Activated CD4-positive, alpha-beta T cell treated with anti-CD3 and anti-CD28 coated beads, Interleukin-2, amount 50 U/mL, for 24 hours (primary cell): Measurements from ENCODE around the gene RCVRN.

Experiments
- DNase-seq, 2 donors: peaks; one replicate each; pipeline ENCODE4 v3.0.0-alpha.2; 2020; ENCODE audit warnings: low read depth in 1 of 2, low spot score in 1 of 2

Gene RCVRN

GRCh38 chr17:9859781-9860180 is 45.3 kb downstream of the RCVRN start:
- no peak for DNase-seq

GRCh38 chr17:9855036-9855435 is 50.0 kb downstream of the RCVRN start:
- DNase-seq = no peak

GRCh38 chr17:9854255-9854654 is 50.8 kb downstream of the RCVRN start:
- no peak for DNase-seq

- DNase-seq = no peak
These were observed 54.9 kb downstream of the RCVRN start for GRCh38 chr17:9850151-9850550.
